Mesendoderm (in vitro differentiated cells): Measurements from ENCODE around the gene SLC11A1.

ENCODE experiments used
- DNase-seq: peaks from one replicate; pipeline ENCODE4 v3.0.0; 2013
- H2AK5ac ChIP-seq: 2 replicates; pipeline ENCODE4 v1.6.1; 2013; ENCODE audit warnings: low read length, inconsistent platforms
- H2BK120ac ChIP-seq: 2 replicates; pipeline ENCODE4 v1.6.1; 2013; ENCODE audit warnings: low read depth, mild to moderate bottlenecking, low read length, moderate library complexity, mixed read lengths
- H2BK15ac ChIP-seq: replicated peaks from 2 replicates; pipeline ENCODE4 v1.6.1; 2013; ENCODE audit warnings: low read depth, mild to moderate bottlenecking, moderate library complexity
- H2BK5ac ChIP-seq: 2 replicates; pipeline ENCODE4 v1.6.1; 2013; ENCODE audit warnings: low read length, inconsistent platforms
- H3K18ac ChIP-seq: 2 replicates; pipeline ENCODE4 v1.6.1; 2013; ENCODE audit warnings: mild to moderate bottlenecking, low read length, mixed read lengths
- H3K23ac ChIP-seq: one replicate; pipeline ENCODE4 v1.6.1; 2013; ENCODE audit warnings: low read length
- H3K27ac ChIP-seq: 2 replicates; pipeline ENCODE4 v1.5.1; 2013; ENCODE audit warnings: low read depth, mild to moderate bottlenecking, inconsistent platforms, low read length, moderate library complexity
- H3K27me3 ChIP-seq: 2 replicates; pipeline ENCODE4 v1.6.1; 2013; ENCODE audit warnings: low read length, control low read depth, mild to moderate bottlenecking, inconsistent platforms; ENCODE audit not compliant: insufficient read depth, poor library complexity
- H3K36me3 ChIP-seq: 2 replicates; pipeline ENCODE4 v1.6.1; 2013; ENCODE audit warnings: low read length, inconsistent platforms; ENCODE audit not compliant: control insufficient read depth, insufficient read depth
- H3K4ac ChIP-seq: one replicate; pipeline ENCODE4 v1.6.1; 2013; ENCODE audit warnings: low read depth, mild to moderate bottlenecking, low read length, moderate library complexity
- H3K4me1 ChIP-seq: 2 replicates; pipeline ENCODE4 v1.6.1; 2013; ENCODE audit warnings: low read depth, low read length, inconsistent platforms; ENCODE audit not compliant: control insufficient read depth
- H3K4me2 ChIP-seq: 2 replicates; pipeline ENCODE4 v1.6.1; 2013; ENCODE audit warnings: low read length
- H3K4me3 ChIP-seq: 2 replicates; pipeline ENCODE4 v1.5.1; 2013; ENCODE audit warnings: mild to moderate bottlenecking, low read length
- H3K56ac ChIP-seq: one replicate; pipeline ENCODE4 v1.6.1; 2013; ENCODE audit warnings: low read length
- H3K79me1 ChIP-seq: 2 replicates; pipeline ENCODE4 v1.6.1; 2013; ENCODE audit warnings: low read length, inconsistent platforms
- H3K79me2 ChIP-seq: 2 replicates; pipeline ENCODE4 v1.6.1; 2013; ENCODE audit warnings: mild to moderate bottlenecking, low read length; ENCODE audit not compliant: control insufficient read depth, insufficient read depth
- H3K9ac ChIP-seq: 2 replicates; pipeline ENCODE4 v1.6.1; 2013; ENCODE audit warnings: low read length, inconsistent platforms
- H4K5ac ChIP-seq: one replicate; pipeline ENCODE4 v1.6.1; 2013; ENCODE audit warnings: low read length
- H4K8ac ChIP-seq: one replicate; pipeline ENCODE4 v1.6.1; 2013; ENCODE audit warnings: low read depth, mild to moderate bottlenecking, control low read depth, low read length, moderate library complexity
- WGBS: extraction: QIAGEN DNeasy Blood & Tissue Kit; methylation state at CpG from one replicate; pipeline ENCODE4 v1.1.7; 2013; ENCODE audit warnings: low lambda C conversion rate, missing lambda C conversion rate; ENCODE audit not compliant: insufficient coverage; ENCODE audit errors: extremely low coverage; 5-methylcytosine and 5-hydroxymethylcytosine counted together

SLC11A1 gene

GRCh38 chr2:218341381-218341780 lies 40.7 kb upstream of the SLC11A1 start:
- Histone ChIP-seq H3K27me3 (no peaks in the 10 kb centered on the region), H3K9ac (no peak overlapping the region), H2BK15ac (no peak overlapping the region), H2BK120ac (no peak overlapping the region), H3K23ac (no peak overlapping the region), H3K27ac (no peak overlapping the region), H3K4me2 (no peak overlapping the region), H2BK5ac (no peak overlapping the region), H3K18ac (no peak overlapping the region), H3K36me3 (no peaks in the 10 kb centered on the region), H2AK5ac (no peak overlapping the region), H3K79me1 (no peaks in the 10 kb centered on the region), H4K8ac (no peak overlapping the region), H3K4ac (no peak overlapping the region), H3K56ac (no peak overlapping the region), H4K5ac (no peak overlapping the region), H3K4me1 (no peaks in the 10 kb centered on the region), H3K79me2 (no peaks in the 10 kb centered on the region), H3K4me3 (no peak overlapping the region)
- no peak for DNase-seq
- WGBS = no CpG with 5 or more reads among the region's 8 CpGs

- Histone ChIP-seq H2BK120ac (no peak overlapping the region), H3K79me2 (no peaks in the 10 kb centered on the region), H2BK5ac (no peak overlapping the region), H3K36me3 (no peaks in the 10 kb centered on the region), H4K8ac (no peak overlapping the region), H3K23ac (no peak overlapping the region), H3K18ac (no peak overlapping the region), H3K27me3 (no peaks in the 10 kb centered on the region), H3K9ac (no peak overlapping the region), H3K56ac (no peak overlapping the region), H3K4me3 (no peak overlapping the region), H3K79me1 (no peaks in the 10 kb centered on the region), H2AK5ac (no peak overlapping the region), H3K4me1 (no peaks in the 10 kb centered on the region), H3K27ac (no peak overlapping the region), H3K4me2 (no peak overlapping the region), H2BK15ac (no peak overlapping the region), H3K4ac (no peak overlapping the region), H4K5ac (no peak overlapping the region)
- no CpG with 5 or more reads among the region's 5 CpGs for WGBS
- DNase-seq = no peak
Measured at GRCh38 chr2:218342837-218343236, 39.2 kb upstream of the SLC11A1 start.

- Histone ChIP-seq H3K9ac (no peak overlapping the region), H2AK5ac (no peak overlapping the region), H3K27me3 (no peaks in the 10 kb centered on the region), H2BK15ac (no peak overlapping the region), H3K18ac (no peak overlapping the region), H3K23ac (no peak overlapping the region), H3K4ac (no peak overlapping the region), H3K4me3 (no peak overlapping the region), H2BK120ac (no peak overlapping the region), H2BK5ac (no peak overlapping the region), H3K4me2 (no peak overlapping the region), H3K36me3 (no peaks in the 10 kb centered on the region), H4K8ac (no peak overlapping the region), H3K79me2 (no peaks in the 10 kb centered on the region), H4K5ac (no peak overlapping the region), H3K79me1 (no peaks in the 10 kb centered on the region), H3K56ac (no peak overlapping the region), H3K27ac (no peak overlapping the region), H3K4me1 (no peaks in the 10 kb centered on the region)
- no CpG with 5 or more reads among the region's 3 CpGs for WGBS
- no peak for DNase-seq
Measured at GRCh38 chr2:218343591-218343990, 38.5 kb upstream of the SLC11A1 start.

- no peak overlapping the region for H3K27ac ChIP-seq
- no peak overlapping the region for H4K8ac ChIP-seq
- H2BK120ac ChIP-seq = no peak overlapping the region
- no peaks in the 10 kb centered on the region for H3K79me2 ChIP-seq
- H3K23ac ChIP-seq = no peak overlapping the region
- H3K79me1 ChIP-seq = no peaks in the 10 kb centered on the region
- H3K4ac ChIP-seq = no peak overlapping the region
- no peak overlapping the region for H2BK5ac ChIP-seq
- DNase-seq = no peak
- no peak overlapping the region for H3K4me3 ChIP-seq
- no peaks in the 10 kb centered on the region for H3K27me3 ChIP-seq
- no peak overlapping the region for H2AK5ac ChIP-seq
- H3K56ac ChIP-seq = no peak overlapping the region
- H2BK15ac ChIP-seq = no peak overlapping the region
- H3K4me2 ChIP-seq = no peak overlapping the region
- H3K4me1 ChIP-seq = no peaks in the 10 kb centered on the region
- H3K36me3 ChIP-seq = no peaks in the 10 kb centered on the region
- H4K5ac ChIP-seq = no peak overlapping the region
- H3K9ac ChIP-seq = no peak overlapping the region
- WGBS = no CpG with 5 or more reads among the region's 12 CpGs
- no peak overlapping the region for H3K18ac ChIP-seq
Measured at GRCh38 chr2:218344090-218344754, 37.9 kb upstream of the SLC11A1 start.

GRCh38 chr2:218344755-218345417 lies 37.2 kb upstream of the SLC11A1 start:
- H3K18ac ChIP-seq = no peak overlapping the region
- no peak overlapping the region for H3K4ac ChIP-seq
- no peaks in the 10 kb centered on the region for H3K79me1 ChIP-seq
- no peak overlapping the region for H2BK15ac ChIP-seq
- no peak overlapping the region for H2BK120ac ChIP-seq
- no peaks in the 10 kb centered on the region for H3K36me3 ChIP-seq
- H2BK5ac ChIP-seq = no peak overlapping the region
- WGBS = no CpG with 5 or more reads among the region's 22 CpGs
- no peak overlapping the region for H3K9ac ChIP-seq
- H3K23ac ChIP-seq = no peak overlapping the region
- no peak overlapping the region for H3K4me3 ChIP-seq
- no peak overlapping the region for H2AK5ac ChIP-seq
- H3K79me2 ChIP-seq = no peaks in the 10 kb centered on the region
- no peak overlapping the region for H4K5ac ChIP-seq
- no peak overlapping the region for H3K4me2 ChIP-seq
- H4K8ac ChIP-seq = no peak overlapping the region
- no peaks in the 10 kb centered on the region for H3K4me1 ChIP-seq
- H3K27me3 ChIP-seq = no peaks in the 10 kb centered on the region
- DNase-seq = no peak
- no peak overlapping the region for H3K56ac ChIP-seq
- no peak overlapping the region for H3K27ac ChIP-seq
